DND-41 (cell line): ENCODE measurements around the gene TMEM33.

ENCODE experiments used
- ATAC-seq: fragments of 200-7000 bp; cut with Tn5 transposase; 3 replicates; pipeline ENCODE4 v1.9.1; 2021; ENCODE audit warnings: low read depth; ENCODE audit not compliant: insufficient read depth
- DNase-seq: peaks from one replicate; pipeline ENCODE4 v3.0.0-alpha.2; 2020
- H2AFZ ChIP-seq: 2 replicates; pipeline ENCODE4 v1.6.0; 2012; ENCODE audit warnings: low read depth, low read length
- H3K27ac ChIP-seq: 2 replicates; pipeline ENCODE4 v1.5.1; 2012; ENCODE audit warnings: low read length, inconsistent platforms
- H3K27me3 ChIP-seq: fragments of 200-600 bp; sonication (generic); 2 replicates; pipeline ENCODE4 v1.6.0; 2012; ENCODE audit warnings: low read length, mild to moderate bottlenecking, inconsistent platforms; ENCODE audit not compliant: insufficient read depth, poor library complexity
- H3K36me3 ChIP-seq: 2 replicates; pipeline ENCODE4 v1.5.1; 2012; ENCODE audit warnings: low read length, inconsistent platforms; ENCODE audit not compliant: insufficient read depth
- H3K4me1 ChIP-seq: 2 replicates; pipeline ENCODE4 v1.5.1; 2012; ENCODE audit warnings: mild to moderate bottlenecking, low read length; ENCODE audit not compliant: insufficient read depth
- H3K4me2 ChIP-seq: 2 replicates; pipeline ENCODE4 v1.6.0; 2012; ENCODE audit warnings: mild to moderate bottlenecking, moderate library complexity, low read length, inconsistent platforms; ENCODE audit not compliant: insufficient read depth
- H3K4me3 ChIP-seq, 2 experiments: fragments of 200-600 bp in 1 of 2; shearing (Covaris generic) in 1 of 2; 2 replicates each; pipeline ENCODE4 v1.5.1; 2012 to 2016; ENCODE audit warnings: inconsistent platforms in 2 of 2, low read length in 2 of 2, mild to moderate bottlenecking in 2 of 2, low read depth in 1 of 2, moderate library complexity in 1 of 2
- H3K79me2 ChIP-seq: 2 replicates; pipeline ENCODE4 v1.6.0; 2012; ENCODE audit warnings: low read length, inconsistent platforms; ENCODE audit not compliant: insufficient read depth
- H3K9ac ChIP-seq: 2 replicates; pipeline ENCODE4 v1.6.0; 2012; ENCODE audit warnings: low read depth, mild to moderate bottlenecking, inconsistent platforms, low read length, moderate library complexity
- H3K9me3 ChIP-seq: 2 replicates; pipeline ENCODE4 v1.5.1; 2012; ENCODE audit warnings: low read length, moderate library complexity, mild to moderate bottlenecking, inconsistent platforms; ENCODE audit not compliant: insufficient read depth, severe bottlenecking
- H4K20me1 ChIP-seq: 2 replicates; pipeline ENCODE4 v1.6.0; 2012; ENCODE audit warnings: low read length; ENCODE audit not compliant: insufficient read depth
- CTCF ChIP-seq: IDR thresholded peaks from 2 replicates; pipeline ENCODE4 v1.5.1; 2012; ENCODE audit warnings: borderline replicate concordance, low read length, moderate library complexity, mild to moderate bottlenecking; ENCODE audit not compliant: poor library complexity, severe bottlenecking; ENCODE audit errors: extremely low read depth
- EZH2 ChIP-seq: IDR thresholded peaks from 3 replicates; pipeline ENCODE4 v1.6.1; 2012; ENCODE audit warnings: borderline replicate concordance, low read depth, mild to moderate bottlenecking, moderate library complexity, low read length, inconsistent platforms; ENCODE audit not compliant: severe bottlenecking

Gene TMEM33

GRCh38 chr4:41887821-41888686 lies 47.2 kb upstream of the TMEM33 start:
- Histone ChIP-seq H3K9ac (no peak overlapping the region), H3K79me2 (no peaks in the 10 kb centered on the region), H3K27ac (no peak overlapping the region), H3K9me3 (no peaks in the 10 kb centered on the region), H3K4me2 (no peak overlapping the region), H4K20me1 (no peaks in the 10 kb centered on the region), H3K4me3 (no peak overlapping the region), H2AFZ (no peak overlapping the region), H3K4me1 (no peaks in the 10 kb centered on the region), H3K36me3 (no peaks in the 10 kb centered on the region), H3K27me3 (peaks cover 4% of the 10 kb centered on the region)
- DNase-seq (peak; percentile 47), ATAC-seq (no peak)
- TF ChIP-seq CTCF = peak; percentile 82
- no peak for TF ChIP-seq EZH2

GRCh38 chr4:41888687-41889074 lies 46.5 kb upstream of the TMEM33 start:
- Histone ChIP-seq H3K79me2 (no peaks in the 10 kb centered on the region), H4K20me1 (no peaks in the 10 kb centered on the region), H3K27ac (no peak overlapping the region), H3K4me1 (no peaks in the 10 kb centered on the region), H2AFZ (no peak overlapping the region), H3K4me3 (no peak overlapping the region), H3K4me2 (no peak overlapping the region), H3K36me3 (no peaks in the 10 kb centered on the region), H3K9me3 (no peaks in the 10 kb centered on the region), H3K9ac (no peak overlapping the region), H3K27me3 (peaks cover 4% of the 10 kb centered on the region)
- DNase-seq = no peak
- ATAC-seq = no peak
- TF ChIP-seq CTCF (no peak), EZH2 (no peak)

- H3K4me1 ChIP-seq = no peaks in the 10 kb centered on the region
- H4K20me1 ChIP-seq = no peaks in the 10 kb centered on the region
- no peak overlapping the region for H3K4me3 ChIP-seq
- H3K4me2 ChIP-seq = no peak overlapping the region
- ATAC-seq (no peak), DNase-seq (no peak)
- no peaks in the 10 kb centered on the region for H3K79me2 ChIP-seq
- no peak overlapping the region for H3K27ac ChIP-seq
- H3K9ac ChIP-seq = no peak overlapping the region
- no peaks in the 10 kb centered on the region for H3K9me3 ChIP-seq
- peaks cover 4% of the 10 kb centered on the region for H3K27me3 ChIP-seq
- no peak overlapping the region for H2AFZ ChIP-seq
- H3K36me3 ChIP-seq = no peaks in the 10 kb centered on the region
- TF ChIP-seq CTCF = no peak
- no peak for TF ChIP-seq EZH2
Measured at GRCh38 chr4:41889317-41889716, 45.9 kb upstream of the TMEM33 start.
